NCI-H187 (cell line): Measurements from ENCODE around the gene DNMT3B.
A peak's percentile ranks its signal among the peaks of the same experiment; 100 is the strongest.
"Not testable (repeated sequence)": the region's sequence is repeated elsewhere in the genome, so short reads cannot be mapped to it uniquely, and the experiment has no call there.

Experiments used
- DNase-seq, 2 experiments: peaks; one replicate each; lab custom pipeline; 2025; lab: John Stamatoyannopoulos, UW

Gene DNMT3B

DNA sequence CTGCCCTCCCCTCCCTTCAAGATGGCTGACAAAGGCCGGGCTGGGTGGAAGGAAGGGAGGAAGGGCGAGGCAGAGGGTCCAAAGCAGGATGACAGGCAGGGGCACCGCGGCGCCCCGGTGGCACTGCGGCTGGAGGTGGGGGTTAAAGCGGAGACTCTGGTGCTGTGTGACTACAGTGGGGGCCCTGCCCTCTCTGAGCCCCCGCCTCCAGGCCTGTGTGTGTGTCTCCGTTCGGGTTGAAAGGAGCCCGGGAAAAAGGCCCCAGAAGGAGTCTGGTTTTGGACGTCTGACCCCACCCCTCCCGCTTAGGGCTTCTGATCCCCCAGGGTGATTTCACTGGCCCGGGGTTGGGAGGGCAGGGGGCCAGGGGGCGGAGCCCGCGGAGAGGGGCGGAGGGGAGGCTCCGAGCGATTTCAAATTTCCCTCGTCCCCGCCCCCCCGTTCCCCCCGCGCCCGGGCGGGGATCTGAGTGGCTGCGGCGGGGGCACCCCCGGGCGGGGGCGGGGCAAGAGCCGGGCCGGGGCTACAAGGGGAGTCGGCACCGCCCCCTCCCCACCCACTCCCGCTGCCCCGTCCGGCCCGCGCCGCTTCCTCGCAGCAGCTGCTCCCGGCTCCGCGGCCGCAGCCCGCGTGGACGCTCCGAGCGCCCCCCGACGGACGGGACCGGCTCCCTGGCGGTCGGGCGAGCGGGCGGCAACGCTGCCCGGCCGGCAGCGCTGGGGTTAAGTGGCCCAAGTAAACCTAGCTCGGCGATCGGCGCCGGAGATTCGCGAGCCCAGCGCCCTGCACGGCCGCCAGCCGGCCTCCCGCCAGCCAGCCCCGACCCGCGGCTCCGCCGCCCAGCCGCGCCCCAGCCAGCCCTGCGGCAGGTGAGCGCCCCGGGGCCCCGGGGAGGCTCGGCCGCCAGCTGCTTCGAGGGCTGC, at the start of gene DNMT3B:
DNMT3B (plus strand) TSS at position 555 of the 923 bp plus-strand sequence. CDS start 17,939 bp downstream, outside the sequence.
- peak; percentile 59 to 72 for DNase-seq

DNA sequence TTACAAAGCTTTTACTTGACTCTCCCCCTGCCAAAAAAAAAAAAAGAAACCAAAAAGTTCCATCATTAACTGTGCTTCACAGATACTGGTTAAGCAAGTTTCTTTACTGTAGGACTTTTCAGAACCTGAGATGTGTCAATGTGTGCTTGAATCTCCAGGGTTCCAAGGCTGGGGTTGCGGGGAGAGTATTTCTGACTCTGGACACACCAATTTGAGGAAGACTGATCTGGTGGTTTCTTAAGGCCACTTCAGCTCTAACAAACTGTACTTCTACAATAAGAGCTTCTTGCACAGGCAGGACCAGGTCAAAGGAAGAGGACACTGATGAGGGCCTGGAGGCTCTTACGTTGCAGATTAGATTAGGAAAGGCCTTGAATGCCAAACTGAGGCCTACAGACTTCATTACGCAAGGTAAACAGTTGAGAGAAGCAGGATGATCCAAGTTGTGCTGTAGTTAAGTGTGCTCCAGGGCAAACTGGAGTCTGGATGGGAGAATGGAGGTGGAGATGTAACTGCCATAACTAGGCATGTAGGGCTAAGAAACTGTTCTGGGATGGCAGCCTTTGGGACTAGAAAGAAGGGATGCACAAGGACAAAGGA, 43.3 kb upstream of the DNMT3B start:
- no peak for DNase-seq

DNA sequence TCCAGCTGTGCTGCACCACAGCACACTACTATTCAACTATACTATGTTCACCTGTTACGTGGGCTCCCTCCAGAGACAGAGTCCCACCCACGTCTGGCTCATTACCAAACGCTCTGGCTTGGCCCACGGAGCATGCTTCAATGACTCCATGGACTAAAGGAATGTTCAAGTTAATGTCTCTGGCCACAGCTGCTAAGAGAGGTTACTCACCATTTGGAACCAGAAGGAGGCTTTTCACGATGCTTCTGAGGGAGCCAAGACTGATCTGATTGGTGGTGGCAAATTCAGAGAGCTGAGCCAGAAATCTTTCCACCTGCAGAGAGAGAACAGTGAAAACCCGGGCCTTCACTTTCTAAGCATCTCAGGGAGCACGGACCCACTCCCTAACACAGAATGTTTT, 34.5 kb upstream of the DNMT3B start:
- DNase-seq = no peak

DNA sequence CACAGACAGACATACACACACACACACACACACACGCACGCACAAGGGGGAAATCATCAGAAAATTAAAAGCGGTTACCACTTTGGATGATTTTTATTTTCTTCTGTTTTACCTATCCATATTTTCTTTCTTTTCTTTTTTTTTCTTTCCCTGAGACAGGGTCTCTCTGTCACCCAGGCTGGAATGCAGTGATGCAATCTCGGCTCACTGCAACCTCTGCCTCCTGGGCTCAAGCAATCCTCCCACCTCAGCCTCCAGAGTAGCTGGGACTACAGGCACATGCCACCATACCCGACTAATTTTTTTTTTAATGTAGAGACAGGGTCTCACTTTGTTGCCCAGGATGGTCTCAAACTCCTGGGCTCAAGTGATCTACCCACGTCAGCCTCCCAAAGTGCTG, 33.8 kb upstream of the DNMT3B start:
- DNase-seq = not testable (repeated sequence)

DNA sequence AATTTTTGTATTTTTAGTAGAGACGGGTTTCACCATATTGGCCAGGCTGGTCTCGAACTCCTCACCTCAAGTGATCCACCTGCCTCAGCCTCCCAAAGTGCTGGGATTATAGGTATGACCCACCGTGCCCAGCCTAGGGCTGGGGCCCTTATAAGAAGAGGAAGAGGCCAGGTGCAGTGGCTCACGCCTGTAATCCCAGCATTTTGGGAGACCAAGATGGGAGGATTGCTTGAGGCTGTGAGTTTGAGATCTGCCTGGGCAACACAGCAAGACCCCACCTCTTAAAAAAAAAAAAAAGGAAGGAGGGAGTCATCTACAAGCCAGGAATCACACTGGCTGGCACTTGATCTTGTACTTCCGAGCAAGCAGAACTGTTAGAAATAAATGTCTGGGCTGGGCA, 32.9 kb upstream of the DNMT3B start:
- not testable (repeated sequence) for DNase-seq

DNA sequence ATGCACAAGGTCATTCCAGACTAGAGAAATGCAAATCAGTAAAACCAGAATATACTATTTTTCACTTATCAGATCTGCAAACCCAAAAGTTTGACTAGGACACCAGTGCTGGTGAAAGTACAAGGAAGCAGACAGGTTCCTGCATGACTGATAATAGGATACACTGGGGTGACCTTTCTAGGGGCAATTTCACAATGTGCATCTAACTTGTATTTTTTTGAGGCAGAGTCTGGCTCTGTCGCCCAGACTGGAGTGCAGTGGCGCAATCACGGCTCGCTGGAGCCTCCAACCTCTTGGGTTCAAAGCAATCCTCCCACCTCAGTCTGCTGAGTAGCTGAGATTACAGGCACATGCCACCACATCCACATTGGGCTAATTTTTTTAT, 30.3 kb upstream of the DNMT3B start:
- no peak for DNase-seq

DNA sequence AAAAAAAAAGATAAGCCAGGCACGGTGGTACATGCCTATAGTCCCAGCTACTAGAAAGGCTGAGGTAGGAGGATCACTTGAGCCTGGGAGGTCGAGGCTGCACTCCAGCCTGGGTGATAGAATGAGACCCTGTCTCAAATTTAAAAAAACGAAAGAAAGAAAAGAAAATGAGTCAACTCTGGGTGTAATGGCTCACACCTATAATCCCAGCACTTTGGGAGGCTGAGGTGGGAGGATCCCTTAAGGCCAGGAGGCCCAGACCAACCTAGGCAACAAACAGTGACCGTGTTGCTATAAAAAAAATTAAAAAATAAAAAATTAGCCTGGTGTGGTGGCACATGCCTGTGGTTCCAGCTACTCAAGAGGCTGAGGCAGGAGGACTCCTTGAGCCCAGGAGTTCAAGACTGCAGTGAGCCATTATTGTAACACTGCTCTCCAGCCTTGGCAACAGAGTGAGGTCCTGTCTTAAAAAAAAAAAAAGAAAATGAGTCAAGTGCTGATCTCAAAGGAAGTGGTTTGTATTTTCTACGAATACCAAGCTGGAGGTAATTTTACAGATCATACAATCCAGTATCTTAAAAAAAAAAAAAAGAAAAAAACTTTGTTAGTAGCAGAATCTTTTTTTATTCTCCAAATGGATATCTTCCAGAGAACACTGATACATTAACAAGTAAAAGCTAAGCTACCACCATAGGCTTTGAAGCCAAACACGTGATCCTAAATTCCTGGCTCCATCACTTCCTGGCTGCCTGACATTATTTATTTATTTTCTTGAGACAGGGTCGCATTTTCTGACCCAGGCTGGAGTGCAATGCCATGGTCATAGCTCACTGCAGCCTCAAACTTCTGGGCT, 24.6 kb upstream of the DNMT3B start:
- DNase-seq = no peak

DNA sequence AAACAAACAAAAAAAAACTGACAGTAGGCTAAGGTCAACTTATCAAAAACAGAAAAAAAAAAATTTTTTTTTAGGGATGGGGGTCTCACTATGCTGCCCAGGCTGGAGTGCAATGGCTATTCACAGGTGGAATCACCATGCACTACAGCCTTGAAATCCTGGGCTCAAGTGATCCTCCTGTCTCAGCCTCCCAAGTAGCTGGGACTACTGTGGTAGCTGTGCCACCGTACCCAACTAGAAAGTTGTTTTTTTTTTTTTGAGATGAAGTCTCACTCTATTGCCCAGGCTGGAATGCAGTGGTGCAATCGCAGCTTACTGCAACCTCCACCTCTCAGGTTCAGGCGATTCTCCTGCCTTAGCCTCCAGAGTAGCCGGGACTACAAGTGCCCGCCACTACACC, 21.0 kb upstream of the DNMT3B start:
- no peak for DNase-seq

DNA sequence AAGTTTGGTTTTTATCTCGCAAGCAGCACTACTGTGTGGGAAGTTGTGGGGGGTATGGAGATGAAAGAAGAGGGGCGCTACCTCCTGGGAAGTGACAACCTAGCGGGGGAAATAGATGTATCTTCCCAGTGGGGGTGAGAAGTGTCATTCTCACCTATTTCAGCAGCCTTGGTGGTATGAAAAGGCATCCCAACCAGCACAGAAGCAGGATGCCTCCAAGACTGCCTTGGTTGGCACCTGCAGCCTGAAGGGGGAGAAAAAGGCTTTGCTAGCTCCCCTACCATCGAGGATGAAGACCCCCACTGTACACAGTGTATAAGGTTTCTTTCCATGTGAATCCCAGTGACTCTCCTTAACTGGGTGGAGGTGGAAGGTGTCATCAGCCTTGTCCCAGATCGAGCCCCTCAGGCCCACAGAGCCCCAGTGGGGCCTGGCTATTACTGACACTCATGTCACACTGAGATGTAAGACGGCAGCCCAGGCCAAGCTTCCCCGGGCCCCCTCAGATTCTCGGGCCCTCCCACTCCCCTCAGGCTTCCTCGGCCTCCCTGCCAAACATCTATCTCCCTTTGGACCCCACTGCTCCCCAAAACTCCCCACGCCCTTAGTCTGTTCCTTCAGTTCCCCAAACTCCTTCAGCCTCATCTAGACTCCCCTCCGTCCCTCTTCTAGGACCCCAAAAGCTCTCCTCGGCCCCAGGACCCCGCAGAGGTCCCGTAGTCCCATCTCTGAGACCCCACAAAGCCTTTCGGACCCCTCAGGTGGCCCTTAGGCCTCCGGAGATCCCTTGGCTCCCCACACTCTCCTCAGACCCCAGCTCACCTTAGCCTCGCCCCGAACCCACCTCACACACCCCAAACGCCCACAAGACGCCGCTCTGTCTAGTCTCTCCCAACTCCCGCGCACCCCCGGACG, 19.6 kb upstream of the DNMT3B start:
- DNase-seq = no peak

DNA sequence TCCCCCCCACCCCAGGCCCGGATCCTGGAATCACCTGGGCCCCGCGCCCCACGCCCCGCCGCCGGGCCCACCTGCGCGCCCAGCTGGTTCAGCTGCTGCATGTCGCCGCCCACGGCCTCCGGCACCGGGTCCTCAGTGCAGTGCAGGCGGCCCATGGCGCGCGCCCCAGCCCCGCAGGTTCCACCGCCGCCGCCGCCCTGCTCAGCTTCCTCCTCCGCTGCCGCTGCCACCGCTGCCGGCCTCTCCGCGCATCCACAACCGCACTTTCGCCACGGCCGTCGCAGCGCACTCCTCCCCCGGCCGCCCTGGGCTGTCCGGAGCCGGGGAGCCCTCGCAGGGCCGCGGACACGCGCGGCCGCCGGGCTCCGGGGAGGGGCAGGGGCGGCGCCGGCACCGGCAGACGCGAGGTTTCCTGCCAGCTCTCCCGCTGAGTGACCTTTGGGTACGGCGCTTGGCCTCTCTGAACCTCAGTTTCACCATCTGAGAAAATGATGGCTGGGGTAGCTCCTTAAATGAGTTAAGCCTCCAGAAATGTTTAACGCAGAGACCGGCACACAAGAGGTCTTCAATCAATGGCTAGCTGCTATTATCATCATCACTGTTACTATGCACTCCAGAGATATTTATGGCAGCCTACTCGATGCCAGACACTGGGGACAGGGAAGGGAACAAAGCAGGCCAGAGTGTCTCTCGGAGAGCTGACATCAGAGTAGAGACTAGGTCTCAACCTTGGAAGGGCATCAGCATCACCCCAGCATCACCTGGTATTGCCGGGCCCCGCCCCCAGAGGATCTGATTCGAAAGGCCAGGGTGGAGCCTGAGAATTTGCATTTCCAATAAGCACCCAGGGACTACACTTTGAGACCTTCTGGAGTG, 18.7 kb upstream of the DNMT3B start, which contains the start of gene COMMD7:
COMMD7 (minus strand) TSS at position 231 of the 876 bp plus-strand sequence; CDS start at position 155, 76 bp downstream.
- peak in 1 of 2 experiments; percentile 12 for DNase-seq

DNA sequence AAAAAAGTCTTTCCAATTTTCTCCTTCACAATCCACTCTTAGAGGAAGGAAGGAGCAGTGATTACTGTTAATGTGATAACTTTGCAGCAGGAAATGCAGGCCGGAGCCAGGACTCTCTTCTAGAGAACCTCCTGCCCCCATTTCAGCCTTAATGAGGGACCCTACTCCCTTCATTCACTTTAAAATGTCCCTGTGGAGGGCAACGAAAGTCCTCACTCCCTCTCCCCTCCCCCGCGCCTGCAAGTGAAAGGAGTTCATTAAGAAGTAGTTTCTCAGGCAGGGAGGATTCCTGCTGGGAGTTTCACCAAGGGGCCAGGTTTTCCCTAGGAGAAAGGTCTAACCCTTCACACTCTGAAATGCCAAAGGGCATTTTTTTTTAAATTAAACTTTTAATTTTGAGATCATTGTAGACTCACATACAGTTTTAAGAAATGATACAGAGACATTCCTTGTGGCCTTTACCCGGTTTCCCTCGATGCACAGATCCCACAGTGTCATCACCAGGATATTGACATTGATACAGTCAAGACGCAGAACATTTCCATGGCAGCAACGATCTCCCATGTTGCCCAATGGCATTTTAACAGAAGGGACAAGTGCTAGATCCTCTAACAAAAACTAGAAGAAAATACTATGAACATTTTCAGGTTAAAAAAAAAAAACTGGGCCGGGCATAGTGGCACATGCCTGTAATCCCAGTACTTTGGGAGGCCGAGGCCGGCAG, 12.1 kb upstream of the DNMT3B start:
- no peak for DNase-seq

DNA sequence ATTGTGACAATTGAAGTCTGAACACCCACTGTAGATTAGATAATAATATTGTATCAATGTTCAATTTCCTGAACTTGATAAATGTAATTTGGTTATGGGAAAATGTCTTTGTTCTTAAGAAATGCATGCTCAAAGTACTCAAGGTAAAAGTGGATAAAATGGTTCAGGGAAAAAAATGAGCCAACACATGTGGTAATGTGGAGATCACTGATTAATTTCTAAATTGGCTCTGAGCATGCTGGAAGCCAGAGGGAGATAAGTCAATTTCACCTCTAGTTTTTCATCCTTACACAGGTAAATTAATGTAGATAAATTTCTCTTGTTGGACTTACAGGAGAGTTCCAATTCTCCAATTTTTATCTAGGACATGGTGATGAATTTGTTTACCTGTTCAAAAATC, 10.9 kb upstream of the DNMT3B start:
- no peak for DNase-seq

DNA sequence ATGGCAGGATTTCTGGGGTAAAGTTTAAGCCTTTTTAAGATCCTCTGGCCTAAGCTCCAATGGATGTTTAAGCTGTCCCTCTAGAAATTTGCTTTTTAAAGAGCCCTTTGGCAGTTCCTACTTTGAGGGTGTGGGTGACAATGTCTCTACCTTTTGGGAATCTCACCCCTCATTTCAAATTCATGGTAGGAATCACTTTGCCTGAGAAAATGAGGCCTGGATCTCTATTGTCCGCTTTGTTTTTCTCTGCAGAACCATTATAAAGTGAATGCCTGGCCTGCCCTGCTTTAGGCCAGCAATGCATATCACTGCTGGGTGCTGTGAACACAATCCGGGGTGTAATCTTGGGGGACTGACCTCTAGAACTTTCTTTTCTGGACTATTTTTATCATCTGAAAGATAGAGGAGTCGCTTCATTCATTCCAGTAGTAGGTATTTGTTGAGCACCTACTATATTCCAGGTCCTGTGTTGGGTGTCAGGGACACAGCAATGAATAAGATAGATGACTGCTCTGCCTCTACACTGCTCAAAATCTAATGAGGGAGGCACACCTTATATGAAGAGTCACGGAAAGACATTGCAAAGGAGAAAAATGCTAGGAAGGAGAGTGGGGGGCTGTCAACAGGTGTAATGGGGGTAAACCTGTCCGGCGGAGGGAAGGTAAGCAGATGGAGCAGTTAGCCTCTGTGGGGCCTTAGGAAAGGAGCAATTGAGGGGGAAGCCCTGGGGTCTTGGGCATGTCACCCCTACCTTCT, 10.3 kb upstream of the DNMT3B start:
- no peak for DNase-seq

DNA sequence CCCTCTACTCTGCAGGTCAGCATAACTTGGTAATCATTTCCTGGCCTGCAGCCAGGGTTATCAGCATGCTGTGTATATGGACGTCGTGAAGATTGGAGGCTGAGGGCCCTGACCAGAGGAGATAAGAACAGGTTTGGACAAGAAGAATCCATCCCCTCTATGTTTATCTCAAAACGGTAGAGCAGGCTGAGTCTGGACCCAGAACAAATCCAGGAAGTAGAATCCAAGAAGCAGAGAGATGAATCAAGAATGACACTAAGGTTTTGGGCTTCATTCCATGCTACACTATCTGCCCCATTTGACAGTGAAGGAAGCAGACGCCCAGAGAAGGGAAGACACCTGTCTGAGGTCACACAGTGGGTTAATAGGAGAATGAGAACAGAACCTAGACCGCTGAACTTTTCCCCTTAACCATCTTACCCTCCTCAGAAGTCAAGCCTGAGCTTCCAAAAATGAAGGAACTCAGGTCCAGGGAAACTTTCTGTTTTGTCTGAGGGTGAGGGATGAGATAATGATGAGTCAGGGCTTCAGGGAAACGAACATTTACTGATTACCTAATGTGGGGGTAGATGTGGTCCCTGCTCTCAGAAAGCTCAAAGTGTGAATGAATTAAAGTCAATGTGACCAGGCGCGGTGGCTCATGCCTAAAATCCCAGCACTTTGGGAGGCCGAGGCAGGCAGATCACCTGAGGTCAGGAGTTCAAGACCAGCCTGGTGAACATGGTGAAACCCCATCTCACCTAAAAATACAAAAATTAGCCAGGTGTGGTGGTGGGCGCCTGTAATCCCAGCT, 9.5 kb upstream of the DNMT3B start:
- DNase-seq = no peak

DNA sequence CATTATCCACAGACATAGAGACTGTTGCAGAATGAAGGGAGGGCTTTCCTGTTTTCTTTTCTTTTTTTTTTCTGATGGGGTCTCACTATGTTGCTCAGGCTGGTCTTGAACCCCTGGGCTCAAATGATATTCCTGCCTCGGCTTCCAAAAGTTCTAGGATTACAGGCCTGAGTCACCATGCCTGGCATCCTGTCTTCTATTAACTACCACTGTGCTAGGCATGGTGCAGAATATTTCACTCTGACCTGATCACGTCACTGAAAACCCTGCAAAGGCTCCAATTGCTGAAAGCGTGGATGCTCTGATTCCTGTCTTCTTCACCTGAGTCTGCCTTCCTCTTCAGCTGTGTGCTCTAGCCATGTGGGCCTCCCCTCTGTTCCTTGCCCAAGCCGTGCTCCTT, 8.5 kb upstream of the DNMT3B start:
- no peak for DNase-seq

DNA sequence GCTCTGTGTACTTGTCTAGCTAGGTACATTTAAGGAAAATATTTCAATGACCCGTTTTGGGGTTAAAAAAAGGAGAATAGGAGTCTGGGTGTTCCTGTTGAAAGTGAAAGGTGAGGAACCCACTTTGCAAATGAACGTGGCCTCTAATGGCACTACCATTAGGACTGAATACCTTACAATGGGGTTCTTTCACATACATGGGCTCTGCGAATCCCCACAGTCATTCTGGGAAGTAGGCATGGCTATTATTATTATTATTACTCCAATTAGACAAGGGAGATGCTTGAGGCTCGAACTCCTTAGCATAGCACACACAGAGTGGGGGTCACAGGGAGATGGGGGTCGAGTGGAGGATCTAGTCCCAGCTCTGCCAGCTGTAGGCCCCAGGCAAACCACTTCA, 6.0 kb upstream of the DNMT3B start:
- DNase-seq = no peak

DNA sequence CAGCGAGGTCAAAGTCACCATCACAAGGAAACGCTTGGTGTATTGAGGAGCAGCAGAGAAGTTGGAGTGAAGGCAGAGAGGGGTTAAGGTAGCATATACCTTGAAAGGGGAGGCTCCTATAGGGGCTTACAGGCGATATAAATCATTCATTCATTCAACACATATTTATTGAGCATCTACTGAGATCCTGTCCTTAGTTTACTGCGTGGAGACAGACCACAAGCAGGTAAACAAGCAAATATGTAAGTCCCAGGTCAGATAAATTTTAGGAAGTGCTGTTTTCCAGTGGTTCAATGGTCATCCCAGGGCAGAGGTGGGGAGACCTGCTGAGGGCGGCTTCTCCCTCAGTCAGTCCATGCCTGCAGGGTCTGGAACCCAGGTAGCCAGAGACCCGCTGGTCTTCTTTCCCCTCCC, 761 bp upstream of the DNMT3B start:
- DNase-seq = no peak

DNA sequence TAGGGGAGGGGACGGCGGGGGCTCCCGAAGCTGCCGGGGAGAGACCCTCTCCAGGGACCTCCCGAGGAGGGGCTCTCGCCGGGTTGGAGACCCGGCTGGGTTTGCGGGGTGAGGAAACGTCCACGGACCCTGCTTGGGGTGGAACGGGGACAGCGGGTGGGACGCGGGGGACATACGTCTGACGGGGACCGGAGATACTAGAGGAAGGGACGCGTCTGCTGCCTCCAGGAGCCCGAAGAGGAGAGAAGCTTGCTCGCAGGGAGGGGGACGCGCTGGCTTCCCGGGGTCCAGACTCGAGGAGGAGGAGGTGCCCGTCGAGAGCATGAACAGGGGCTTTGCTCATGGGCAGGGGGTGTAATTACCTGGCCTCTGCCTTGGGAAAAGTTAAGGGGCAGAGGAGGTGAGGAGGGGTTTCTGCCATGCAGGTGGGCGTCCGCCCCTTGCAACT, 593 bp downstream of the DNMT3B start:
- DNase-seq = no peak
